PC-9 (cell line): ENCODE data around the gene SSH3.

ENCODE experiments used
- CTCF ChIP-seq: fragments of 200-600 bp; sonication (generic); conservative IDR thresholded peaks from 2 replicates; pipeline ENCODE4 v1.6.1; 2017; ENCODE audit warnings: mixed run types, antibody characterized with exemption, mild to moderate bottlenecking, moderate library complexity
- EZH2 ChIP-seq: fragments of 200-600 bp; sonication (generic); IDR thresholded peaks from 2 replicates; pipeline ENCODE4 v1.8.0; 2017; ENCODE audit warnings: antibody characterized with exemption, low read depth

GRCh38 chr11:67287355-67288197 lies 15.8 kb upstream of the SSH3 start:
- TF ChIP-seq EZH2: no peak
- no peak for TF ChIP-seq CTCF
